Mesenchymal stem cell (in vitro differentiated cells and primary cell): ENCODE measurements around the gene BDKRB1.
A peak's percentile ranks its signal among the peaks of the same experiment; 100 is the strongest.

Experiments used
- DNase-seq: peaks from one replicate; pipeline ENCODE4 v3.0.0-alpha.2; 2013
- H2AFZ ChIP-seq: one replicate; pipeline ENCODE4 v1.6.1; 2013; ENCODE audit warnings: low read depth, mild to moderate bottlenecking, control low read depth, inconsistent platforms, low read length, moderate library complexity
- H2AK5ac ChIP-seq: 2 replicates; pipeline ENCODE4 v1.6.1; 2013; ENCODE audit warnings: low read length, moderate library complexity, mild to moderate bottlenecking, inconsistent platforms; ENCODE audit not compliant: severe bottlenecking
- H2BK120ac ChIP-seq: one replicate; pipeline ENCODE4 v1.6.1; 2013; ENCODE audit warnings: low read depth, mild to moderate bottlenecking, inconsistent platforms, low read length, moderate library complexity
- H2BK12ac ChIP-seq, 2 experiments: one replicate each; pipeline ENCODE4 v1.6.1; 2013; ENCODE audit warnings: inconsistent platforms in 2 of 2, low read length in 2 of 2, mild to moderate bottlenecking in 2 of 2, moderate library complexity in 2 of 2, control low read depth in 1 of 2
- H2BK15ac ChIP-seq: one replicate; pipeline ENCODE4 v1.6.1; 2013; ENCODE audit warnings: mild to moderate bottlenecking, low read depth, inconsistent platforms; ENCODE audit not compliant: poor library complexity, severe bottlenecking
- H2BK5ac ChIP-seq: 2 replicates; pipeline ENCODE4 v1.6.1; 2013; ENCODE audit warnings: low read depth, mild to moderate bottlenecking, low read length, control low read depth, inconsistent platforms; ENCODE audit not compliant: poor library complexity, severe bottlenecking
- H3K14ac ChIP-seq, 2 experiments: one replicate each; pipeline ENCODE4 v1.6.1; 2013; ENCODE audit warnings: inconsistent platforms in 2 of 2, low read length in 2 of 2, control low read depth in 1 of 2, mild to moderate bottlenecking in 1 of 2, moderate library complexity in 1 of 2
- H3K18ac ChIP-seq, 2 experiments: one replicate each; pipeline ENCODE4 v1.6.1; 2013; ENCODE audit warnings: inconsistent platforms in 2 of 2, low read length in 2 of 2, control low read depth in 1 of 2, low read depth in 1 of 2, mild to moderate bottlenecking in 1 of 2
- H3K23ac ChIP-seq, 2 experiments: one replicate each; pipeline ENCODE4 v1.6.1; 2013; ENCODE audit warnings: inconsistent platforms in 2 of 2, low read length in 2 of 2, mild to moderate bottlenecking in 2 of 2, moderate library complexity in 2 of 2, control low read depth in 1 of 2
- H3K27ac ChIP-seq: 2 replicates; pipeline ENCODE4 v1.5.1; 2013; ENCODE audit warnings: mild to moderate bottlenecking, moderate library complexity, low read length, control low read depth, inconsistent platforms; ENCODE audit not compliant: poor library complexity, severe bottlenecking
- H3K27me3 ChIP-seq, 2 experiments: 2 replicates each; pipeline versions ENCODE4 v1.6.1 to v1.7.0; 2013; ENCODE audit warnings: low read length in 2 of 2, mild to moderate bottlenecking in 2 of 2, moderate library complexity in 2 of 2, control low read depth in 1 of 2, inconsistent platforms in 1 of 2; ENCODE audit not compliant: control insufficient read depth in 1 of 2, insufficient read depth in 1 of 2
- H3K36me3 ChIP-seq, 2 experiments: 2 replicates each; pipeline versions ENCODE4 v1.6.1 to v1.7.0; 2013; ENCODE audit warnings: low read length in 2 of 2, control low read depth in 1 of 2, inconsistent platforms in 1 of 2, low read depth in 1 of 2, mild to moderate bottlenecking in 1 of 2; ENCODE audit not compliant: insufficient read depth in 2 of 2, control insufficient read depth in 1 of 2
- H3K4ac ChIP-seq, 2 experiments: one replicate each; pipeline ENCODE4 v1.6.1; 2013; ENCODE audit warnings: inconsistent platforms in 2 of 2, low read length in 2 of 2, mild to moderate bottlenecking in 2 of 2, moderate library complexity in 2 of 2, control low read depth in 1 of 2, low read depth in 1 of 2
- H3K4me1 ChIP-seq: 2 replicates; pipeline ENCODE4 v1.6.1; 2013; ENCODE audit warnings: low read depth, low read length, control low read depth; ENCODE audit not compliant: control insufficient read depth, insufficient read depth
- H3K4me2 ChIP-seq: 2 replicates; pipeline ENCODE4 v1.6.1; 2013; ENCODE audit warnings: low read length, mild to moderate bottlenecking, inconsistent platforms; ENCODE audit not compliant: poor library complexity, severe bottlenecking
- H3K4me3 ChIP-seq, 2 experiments: 2 replicates each; pipeline versions ENCODE4 v1.5.1 to v1.7.0; 2013; ENCODE audit warnings: low read length in 2 of 2, mild to moderate bottlenecking in 2 of 2, control low read depth in 1 of 2, low read depth in 1 of 2; ENCODE audit not compliant: insufficient read depth in 1 of 2
- H3K79me1 ChIP-seq: replicated peaks from 2 replicates; pipeline ENCODE4 v1.6.1; 2013; ENCODE audit warnings: mild to moderate bottlenecking, control low read depth, low read length, inconsistent platforms; ENCODE audit not compliant: poor library complexity, severe bottlenecking
- H3K9ac ChIP-seq: 2 replicates; pipeline ENCODE4 v1.7.0; 2013; ENCODE audit warnings: mild to moderate bottlenecking, low read length, moderate library complexity
- H3K9me3 ChIP-seq: 2 replicates; pipeline ENCODE4 v1.7.0; 2013; ENCODE audit warnings: mild to moderate bottlenecking, low read length; ENCODE audit not compliant: control insufficient read depth
- H4K8ac ChIP-seq: one replicate; pipeline ENCODE4 v1.6.1; 2013; ENCODE audit warnings: inconsistent platforms, mild to moderate bottlenecking, low read length, moderate library complexity
- H4K91ac ChIP-seq: one replicate; pipeline ENCODE4 v1.6.1; 2013; ENCODE audit warnings: mild to moderate bottlenecking, low read length, inconsistent platforms
- WGBS: methylation state at CpG from one replicate; pipeline ENCODE4 v1.1.7; 2013; ENCODE audit warnings: mixed read lengths; 5-methylcytosine and 5-hydroxymethylcytosine counted together

The BDKRB1 gene

GRCh38 chr14:96232506-96232905 lies 23.5 kb upstream of the BDKRB1 start:
- Histone ChIP-seq H3K4me1 (peaks cover 32% of the 10 kb centered on the region), H3K27ac (no peak overlapping the region), H4K8ac (no peak overlapping the region), H2AFZ (no peak overlapping the region), H3K14ac (no peak overlapping the region), H2AK5ac (no peak overlapping the region), H2BK12ac (no peak overlapping the region), H3K4me3 (no peak overlapping the region), H3K9me3 (no peaks in the 10 kb centered on the region), H3K9ac (no peak overlapping the region), H3K4me2 (no peak overlapping the region), H3K4ac (no peak overlapping the region), H2BK120ac (no peak overlapping the region), H2BK5ac (no peak overlapping the region), H3K36me3 (peaks cover 32 to 75% of the 10 kb centered on the region in 2 experiments), H3K23ac (no peak overlapping the region), H3K18ac (no peak overlapping the region), H4K91ac (no peak overlapping the region), H2BK15ac (no peak overlapping the region), H3K79me1 (peaks cover 29% of the 10 kb centered on the region), H3K27me3 (no peaks in the 10 kb centered on the region)
- WGBS: 93% methylated on average over 11 of the region's 11 CpGs
- DNase-seq: no peak

GRCh38 chr14:96233661-96234060 lies 22.3 kb upstream of the BDKRB1 start:
- peaks cover 31% of the 10 kb centered on the region for H3K4me1 ChIP-seq
- peak overlapping the region; percentile 99 for H2AK5ac ChIP-seq
- peaks cover 34 to 75% of the 10 kb centered on the region in 2 experiments for H3K36me3 ChIP-seq
- no peak overlapping the region for H3K23ac ChIP-seq
- H4K8ac ChIP-seq: no peak overlapping the region
- peak; percentile 34 for DNase-seq
- no peak overlapping the region for H2BK12ac ChIP-seq
- H2BK15ac ChIP-seq: peak overlapping the region; percentile 26
- peak overlapping the region; percentile 94 for H3K27ac ChIP-seq
- no peak overlapping the region for H2AFZ ChIP-seq
- no peak overlapping the region for H3K14ac ChIP-seq
- H3K27me3 ChIP-seq: no peaks in the 10 kb centered on the region
- 85% methylated on average over 3 of the region's 3 CpGs for WGBS
- no peak overlapping the region for H3K4me3 ChIP-seq
- H3K4me2 ChIP-seq: no peak overlapping the region
- no peak overlapping the region for H4K91ac ChIP-seq
- no peak overlapping the region for H3K18ac ChIP-seq
- no peak overlapping the region for H2BK120ac ChIP-seq
- H3K79me1 ChIP-seq: peaks cover 20% of the 10 kb centered on the region
- H3K9ac ChIP-seq: peak overlapping the region; percentile 71
- no peak overlapping the region for H2BK5ac ChIP-seq
- no peaks in the 10 kb centered on the region for H3K9me3 ChIP-seq
- no peak overlapping the region for H3K4ac ChIP-seq

GRCh38 chr14:96235426-96235825 lies 20.6 kb upstream of the BDKRB1 start:
- Histone ChIP-seq H3K23ac (no peak overlapping the region), H3K36me3 (peaks cover 44 to 84% of the 10 kb centered on the region in 2 experiments), H3K4me1 (peaks cover 31% of the 10 kb centered on the region), H2AFZ (no peak overlapping the region), H3K79me1 (peaks cover 19% of the 10 kb centered on the region), H3K18ac (no peak overlapping the region), H4K8ac (no peak overlapping the region), H2BK120ac (no peak overlapping the region), H3K14ac (no peak overlapping the region), H2BK15ac (no peak overlapping the region), H3K4ac (no peak overlapping the region), H3K4me3 (no peak overlapping the region), H3K27me3 (no peaks in the 10 kb centered on the region), H2BK5ac (no peak overlapping the region), H2AK5ac (peak overlapping the region; percentile 31), H4K91ac (no peak overlapping the region), H3K9ac (peak overlapping the region; percentile 11), H3K27ac (peak overlapping the region; percentile 13), H3K4me2 (no peak overlapping the region), H2BK12ac (no peak overlapping the region), H3K9me3 (no peaks in the 10 kb centered on the region)
- 27% methylated on average over 2 of the region's 4 CpGs for WGBS
- DNase-seq: no peak

GRCh38 chr14:96237641-96238040 lies 18.4 kb upstream of the BDKRB1 start:
- H4K91ac ChIP-seq: no peak overlapping the region
- H3K23ac ChIP-seq: no peak overlapping the region
- no peaks in the 10 kb centered on the region for H3K9me3 ChIP-seq
- no peak overlapping the region for H3K14ac ChIP-seq
- no peak overlapping the region for H2BK120ac ChIP-seq
- peaks cover 24% of the 10 kb centered on the region for H3K79me1 ChIP-seq
- no peak overlapping the region for H2BK12ac ChIP-seq
- peaks cover 57 to 87% of the 10 kb centered on the region in 2 experiments for H3K36me3 ChIP-seq
- H3K4me2 ChIP-seq: no peak overlapping the region
- 98% methylated on average over 2 of the region's 2 CpGs for WGBS
- H4K8ac ChIP-seq: no peak overlapping the region
- no peak overlapping the region for H3K27ac ChIP-seq
- no peak overlapping the region for H2BK5ac ChIP-seq
- H2AFZ ChIP-seq: no peak overlapping the region
- no peaks in the 10 kb centered on the region for H3K27me3 ChIP-seq
- no peak overlapping the region for H3K4ac ChIP-seq
- H3K18ac ChIP-seq: no peak overlapping the region
- peaks cover 29% of the 10 kb centered on the region for H3K4me1 ChIP-seq
- H3K4me3 ChIP-seq: no peak overlapping the region
- no peak overlapping the region for H2BK15ac ChIP-seq
- no peak overlapping the region for H2AK5ac ChIP-seq
- H3K9ac ChIP-seq: no peak overlapping the region
- DNase-seq: no peak
